GM12878 (cell line): ENCODE results near the gene C10orf143. TPM values are rescaled to one million over a fixed set of nuclear protein-coding genes. Genes with fewer than 3 reads are reported as not detected.
"Not testable (repeated sequence)": the region's sequence is repeated elsewhere in the genome, so short reads cannot be mapped to it uniquely, and the experiment has no call there.

Experiments
- ATAC-seq: fragments of 200-7000 bp; cut with Tn5 transposase; 3 replicates; pipeline ENCODE4 v1.9.1; 2020; ENCODE audit warnings: mild to moderate bottlenecking, moderate library complexity
- BruUV-seq: library from RNA; stranded (reverse); fragments of 400-500 nt; replicated peaks from 2 replicates; lab custom pipeline; 2021; lab: Mats Ljungman, UMichigan
- CTCF ChIA-PET: fragments of 300-600 bp; sonication (Branson Sonifier 250); formaldehyde crosslinking; extraction: SDS; loops from one replicate; lab custom pipeline; 2021; ENCODE audit warnings: inconsistent platforms; lab: Yijun Ruan, JAX
- POLR2A ChIA-PET: fragments of 350-600 bp; formaldehyde crosslinking; extraction: SDS; loops from one replicate; lab custom pipeline; 2021; ENCODE audit warnings: inconsistent platforms; lab: Charles Lee
- RAD21 ChIA-PET: fragments of 300-600 bp; sonication (Branson Sonifier 250); formaldehyde crosslinking; loops from one replicate; lab custom pipeline; 2023; ENCODE audit warnings: antibody characterized with exemption; ENCODE audit not compliant: unreplicated experiment; lab: Charles Lee
- SMC1A ChIA-PET: fragments of 300-600 bp; sonication (Branson Sonifier 250); formaldehyde crosslinking; loops from one replicate; lab custom pipeline; 2023; ENCODE audit not compliant: unreplicated experiment, uncharacterized antibody; lab: Charles Lee
- DNase-seq: peaks from one replicate; pipeline ENCODE4 v3.0.0-alpha.2; 2011; ENCODE audit warnings: low read depth, low spot score
- FAIRE-seq: peaks from 3 replicates; lab custom pipeline; 2011; peaks lifted over from hg19 to GRCh38; lab: Jason Lieb, UNC
- H2AFZ ChIP-seq: 2 replicates; pipeline ENCODE4 v1.6.0; 2011; ENCODE audit warnings: low read depth, low read length, control low read depth; ENCODE audit not compliant: control insufficient read depth
- H3K27ac ChIP-seq: 2 replicates; pipeline ENCODE4 v1.5.1; 2011; ENCODE audit warnings: control low read depth; ENCODE audit not compliant: control insufficient read depth, insufficient read depth
- H3K27me3 ChIP-seq, 2 experiments: replicated peaks in 1 of 2; 2 replicates each; pipeline versions ENCODE4 v1.6.0 to v1.6.1; 2011; ENCODE audit warnings: low read length in 1 of 2; ENCODE audit not compliant: control insufficient read depth in 2 of 2, insufficient read depth in 2 of 2
- H3K36me3 ChIP-seq, 2 experiments: 2 replicates each; pipeline ENCODE4 v1.5.1; 2011; ENCODE audit warnings: low read length in 1 of 2; ENCODE audit not compliant: control insufficient read depth in 2 of 2, insufficient read depth in 2 of 2
- H3K4me1 ChIP-seq: 2 replicates; pipeline ENCODE4 v1.6.1; 2011; ENCODE audit warnings: mild to moderate bottlenecking, low read length, moderate library complexity, mixed read lengths; ENCODE audit not compliant: control insufficient read depth, insufficient read depth
- H3K4me2 ChIP-seq: 2 replicates; pipeline ENCODE4 v1.6.0; 2011; ENCODE audit warnings: control low read depth; ENCODE audit not compliant: control insufficient read depth, insufficient read depth
- H3K4me3 ChIP-seq: fragments of 200-600 bp; sonication (generic); 2 replicates; pipeline ENCODE4 v1.5.1; 2016
- H3K79me2 ChIP-seq: 2 replicates; pipeline ENCODE4 v1.6.0; 2011; ENCODE audit warnings: low read length; ENCODE audit not compliant: control insufficient read depth, insufficient read depth
- H3K9ac ChIP-seq: 2 replicates; pipeline ENCODE4 v1.8.0; 2011; ENCODE audit warnings: low read length, control low read depth, mixed read lengths; ENCODE audit not compliant: control insufficient read depth, insufficient read depth
- H3K9me3 ChIP-seq: replicated peaks from 3 replicates; pipeline ENCODE4 v1.5.1; 2011; ENCODE audit warnings: mild to moderate bottlenecking, low read length; ENCODE audit not compliant: control insufficient read depth, insufficient read depth
- H4K20me1 ChIP-seq: 2 replicates; pipeline ENCODE4 v1.6.0; 2011; ENCODE audit not compliant: control insufficient read depth, insufficient read depth
- BHLHE40 ChIP-seq, 2 experiments: fragments of 450-650 bp in 1 of 2; IDR thresholded peaks; 2 replicates each; pipeline ENCODE4 v1.6.1; 2011 to 2017; ENCODE audit warnings: low read depth in 2 of 2, borderline replicate concordance in 1 of 2, improper control_type of control experiment in 1 of 2, low read length in 1 of 2, mild to moderate bottlenecking in 1 of 2
- ELK1 ChIP-seq: IDR thresholded peaks from 2 replicates; pipeline ENCODE4 v1.6.1; 2012; ENCODE audit warnings: low read depth, low read length, improper control_type of control experiment
- EZH2 ChIP-seq: IDR thresholded peaks from 2 replicates; pipeline ENCODE4 v1.6.1; 2012; ENCODE audit warnings: low read depth, mild to moderate bottlenecking, control low read depth, inconsistent platforms, low read length, borderline replicate concordance; ENCODE audit not compliant: control insufficient read depth
- KLF5 ChIP-seq: fragments of 450-650 bp; IDR thresholded peaks from 2 replicates; pipeline ENCODE4 v1.6.1; 2014; ENCODE audit warnings: mild to moderate bottlenecking; ENCODE audit not compliant: partially characterized antibody
- MTA2 ChIP-seq: fragments of 450-650 bp; IDR thresholded peaks from 2 replicates; pipeline ENCODE4 v1.6.1; 2016; ENCODE audit warnings: low read depth, mild to moderate bottlenecking, moderate library complexity
- NRF1 ChIP-seq: conservative IDR thresholded peaks from 2 replicates; pipeline ENCODE4 v1.6.1; 2011; ENCODE audit warnings: mild to moderate bottlenecking, low read depth, low read length, improper control_type of control experiment
- RUNX3 ChIP-seq: IDR thresholded peaks from 2 replicates; pipeline ENCODE4 v1.6.1; 2012; ENCODE audit warnings: low read length, inconsistent platforms
- SMARCA5 ChIP-seq: fragments of 450-650 bp; IDR thresholded peaks from 2 replicates; pipeline ENCODE4 v1.6.1; 2017; ENCODE audit warnings: mild to moderate bottlenecking
- STAT3 ChIP-seq: IDR thresholded peaks from 2 replicates; pipeline ENCODE4 v1.6.1; 2011; ENCODE audit warnings: low read depth, low read length, improper control_type of control experiment
- SUZ12 ChIP-seq: fragments of 200-600 bp; sonication (generic); IDR thresholded peaks from one replicate; pipeline ENCODE4 v1.6.1; 2018; ENCODE audit warnings: antibody characterized with exemption, mild to moderate bottlenecking; ENCODE audit not compliant: unreplicated experiment
- ZBTB11 ChIP-seq: fragments of 450-650 bp; formaldehyde crosslinking; IDR thresholded peaks from 2 replicates; pipeline ENCODE4 v1.5.0; 2022; ENCODE audit warnings: mild to moderate bottlenecking, missing genetic modification characterization
- WGBS: methylation state at CpG from one replicate; pipeline ENCODE4 v1.1.6; 2016; ENCODE audit warnings: low lambda C conversion rate; ENCODE audit not compliant: insufficient replicate concordance, insufficient coverage; ENCODE audit errors: missing lambda C conversion rate; 5-methylcytosine and 5-hydroxymethylcytosine counted together
- in situ Hi-C: fragments of 300-500 bp; cut with MboI; formaldehyde crosslinking; loops from 9 replicates; pipeline ENCODE4 v1.14.3; 2018; ENCODE audit warnings: mixed read lengths
- intact Hi-C: fragments of 100-400 bp; cut with micrococcal nuclease; formaldehyde crosslinking; loops from one replicate; pipeline ENCODE4 v1.14.2; 2022; ENCODE audit not compliant: unreplicated experiment
- polyA plus RNA-seq, 11 experiments: library from polyadenylated mRNA; depleted of rRNA in 4 of 11; unstranded in 6 of 11; stranded (reverse) in 5 of 11; fragments of >200 nt; fragmentation: Nextera tagmentation in 4 of 11; fragmentation: Illumina TruSeq in 1 of 11; extraction: Ambion mirVana in 4 of 11; extraction: Trizol in 1 of 11; gene quantifications; 1 replicate in 1 of 11; 2 replicates in 10 of 11; pipeline versions ENCODE4 v1.2.1 to v1.2.3, GENCODE V29; 2011 to 2016; ENCODE audit warnings: inconsistent platforms in 2 of 11, missing spikeins in 2 of 11, low read depth in 1 of 11
- total RNA-seq, 4 experiments: library from RNA; depleted of rRNA in 3 of 4; stranded (reverse); fragments of >200 nt in 3 of 4; fragmentation: Illumina TruSeq in 1 of 4; extraction: Trizol in 1 of 4; gene quantifications; 2 replicates each; pipeline versions ENCODE4 v1.2.1 to v1.2.3, GENCODE V29; 2013 to 2021

C10orf143 gene
- total and polyA plus RNA-seq, 10 of the 15 experiments (the other 5 are each of a cell fraction or from before 2014, with no cell fraction given), result 0.64 to 7.9 (median 2.6) TPM

DNA sequence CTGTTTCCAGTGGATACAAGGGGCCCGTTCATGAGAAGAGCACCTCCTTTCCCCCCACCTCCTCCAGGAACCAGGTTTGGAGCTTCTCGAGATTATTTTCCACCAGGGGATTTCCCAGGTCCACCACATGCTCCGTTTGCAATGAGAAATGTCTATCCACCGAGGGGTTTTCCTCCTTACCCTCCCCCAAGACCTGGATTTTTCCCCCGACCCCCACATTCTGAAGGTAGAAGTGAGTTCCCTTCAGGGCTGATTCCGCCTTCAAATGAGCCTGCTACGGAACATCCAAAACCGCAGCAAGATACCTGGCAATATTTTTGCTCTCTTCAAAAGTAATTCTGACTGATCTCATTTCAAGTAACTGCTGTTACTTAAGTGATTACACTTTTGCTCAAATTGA is 2.5 kb downstream of the C10orf143 start:
- ChIA-PET POLR2A (interaction anchor here (2.2 kb wide), 1 partner anchor 34 kb away, joined by 11 read pairs; no protein-coding TSS in a partner anchor), SMC1A (interaction anchor here (2.0 kb wide), 1 partner anchor 34 kb away, joined by 6 read pairs; no protein-coding TSS in a partner anchor), CTCF (interaction anchor here (2.0 kb wide), 1 partner anchor 20 kb away, joined by 10 read pairs; no protein-coding TSS in a partner anchor)
- H3K36me3 ChIP-seq, ATAC-seq, DNase-seq, H2AFZ ChIP-seq, H3K27me3 ChIP-seq, H3K27ac ChIP-seq, H3K9ac ChIP-seq, H4K20me1 ChIP-seq, BruUV-seq, H3K9me3 ChIP-seq, RAD21 ChIA-PET, FAIRE-seq: not testable (repeated sequence)
- Histone ChIP-seq H3K4me3 (peak overlapping the region; percentile 5; the same call in 1 of the 2 replicates), H3K79me2 (peaks cover 16% of the 10 kb centered on the region), H3K4me2 (peak overlapping the region; percentile 100), H3K4me1 (peaks cover 17% of the 10 kb centered on the region)
- in situ Hi-C loops (loop anchor here (25.0 kb wide), 1 partner anchor 1071 kb away; no protein-coding TSS in a partner anchor), intact Hi-C loops (loop anchor here (5.0 kb wide), 1 partner anchor 221 kb away; no protein-coding TSS in a partner anchor)
- 58% methylated on average over 6 of the region's 8 CpGs for WGBS
- peak; percentile 45 for TF ChIP-seq RUNX3

DNA sequence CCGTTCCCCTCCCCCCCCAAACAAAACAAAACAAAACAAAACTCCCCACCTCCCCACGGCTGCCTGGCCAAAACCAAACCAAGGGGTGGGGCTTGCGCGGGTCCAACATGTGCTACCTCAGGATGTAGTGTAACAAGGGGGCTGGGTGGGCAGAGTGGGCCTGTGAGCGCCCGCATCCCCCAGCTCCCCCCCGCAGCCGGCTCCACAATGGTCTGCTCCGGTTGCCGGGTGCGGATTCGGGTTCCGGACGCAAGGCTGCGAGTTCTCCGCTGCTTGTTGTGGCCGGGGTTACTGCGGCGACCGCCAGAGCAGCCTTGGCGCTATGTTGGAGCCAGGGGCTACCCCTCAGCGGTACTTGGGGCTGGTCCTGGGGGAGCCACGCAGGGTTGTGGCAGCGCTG is 4.9 kb downstream of the C10orf143 start:
- no peak for FAIRE-seq
- intact Hi-C loops, result loop anchor here (5.0 kb wide), 1 partner anchor 218 kb away; no protein-coding TSS in a partner anchor
- CTCF ChIA-PET, result interaction anchor here (1.0 kb wide), 1 partner anchor 43 kb away, joined by 3 read pairs; no protein-coding TSS in a partner anchor
- TF ChIP-seq MTA2 (no peak), NRF1 (no peak), SUZ12 (no peak), ELK1 (no peak), EZH2 (no peak), ZBTB11 (CRISPR knock-in tag) (no peak), SMARCA5 (no peak), KLF5 (no peak), STAT3 (no peak), BHLHE40 (IDR thresholded peaks at IDR 0.05; ENCODE audit: borderline replicate concordance in 1 of 2, low read depth in 2 of 2, low read length in 1 of 2) (no peak)

More for the DNA sequence above, 4.9 kb downstream of the C10orf143 start:
- no peak overlapping the region for H3K9ac ChIP-seq
- ChIA-PET SMC1A (interaction anchor here (1.2 kb wide), 1 partner anchor 668 kb away, joined by 3 read pairs; no protein-coding TSS in a partner anchor), POLR2A (no interaction called here), RAD21 (no interaction called here)
- peaks cover 17% of the 10 kb centered on the region for H3K4me1 ChIP-seq
- H3K4me3 ChIP-seq, result no peak overlapping the region
- no TSS peak for BruUV-seq
- no peaks in the 10 kb centered on the region for H3K36me3 ChIP-seq
- DNase-seq, result no peak
- no peaks in the 10 kb centered on the region for H4K20me1 ChIP-seq
- WGBS, result 97% methylated on average over 24 of the region's 24 CpGs
- no peak overlapping the region for H3K27ac ChIP-seq
- in situ Hi-C loops, result loop anchor here (25.0 kb wide), 1 partner anchor 1068 kb away; no protein-coding TSS in a partner anchor
- H3K4me2 ChIP-seq, result no peak overlapping the region
- H3K27me3 ChIP-seq, result no peaks in the 10 kb centered on the region
- H3K79me2 ChIP-seq, result peaks cover 14% of the 10 kb centered on the region
- no peak for ATAC-seq
- no peak overlapping the region for H2AFZ ChIP-seq
- H3K9me3 ChIP-seq, result no peaks in the 10 kb centered on the region
